Activated naive CD4-positive, alpha-beta T cell treated with anti-CD3 and anti-CD28 coated beads, Interleukin-2, amount 10 ng/mL, durations not matched to agents 7 days and 5 days (primary cell): Measurements from ENCODE around the gene ACAT2.
"Not testable (repeated sequence)": the region's sequence is repeated elsewhere in the genome, so short reads cannot be mapped to it uniquely, and the experiment has no call there.

ENCODE experiments used
- CTCF ChIA-PET: fragments of 350-600 bp; sonication (Branson Sonifier 250); formaldehyde crosslinking; loops from one replicate; lab custom pipeline; 2021; ENCODE audit warnings: antibody characterized with exemption; lab: Charles Lee
- DNase-seq: peaks from one replicate; pipeline ENCODE4 v3.0.0-alpha.2; 2020
- H3K27ac Mint-ChIP-seq: one replicate; pipeline ENCODE4 v1.8.0; 2021; ENCODE audit warnings: mild to moderate bottlenecking, moderate library complexity, mixed read lengths
- H3K27me3 Mint-ChIP-seq: one replicate; pipeline ENCODE4 v1.8.0; 2021; ENCODE audit warnings: mild to moderate bottlenecking, mixed read lengths
- H3K36me3 Mint-ChIP-seq: one replicate; pipeline ENCODE4 v1.8.0; 2021; ENCODE audit warnings: mixed read lengths
- H3K4me1 Mint-ChIP-seq: one replicate; pipeline ENCODE4 v1.8.0; 2021; ENCODE audit warnings: mixed read lengths
- H3K4me3 Mint-ChIP-seq: one replicate; pipeline ENCODE4 v1.8.0; 2021; ENCODE audit warnings: mild to moderate bottlenecking, moderate library complexity, mixed read lengths
- H3K9me3 Mint-ChIP-seq: one replicate; pipeline ENCODE4 v1.8.0; 2021; ENCODE audit warnings: mixed read lengths

Gene ACAT2

DNA sequence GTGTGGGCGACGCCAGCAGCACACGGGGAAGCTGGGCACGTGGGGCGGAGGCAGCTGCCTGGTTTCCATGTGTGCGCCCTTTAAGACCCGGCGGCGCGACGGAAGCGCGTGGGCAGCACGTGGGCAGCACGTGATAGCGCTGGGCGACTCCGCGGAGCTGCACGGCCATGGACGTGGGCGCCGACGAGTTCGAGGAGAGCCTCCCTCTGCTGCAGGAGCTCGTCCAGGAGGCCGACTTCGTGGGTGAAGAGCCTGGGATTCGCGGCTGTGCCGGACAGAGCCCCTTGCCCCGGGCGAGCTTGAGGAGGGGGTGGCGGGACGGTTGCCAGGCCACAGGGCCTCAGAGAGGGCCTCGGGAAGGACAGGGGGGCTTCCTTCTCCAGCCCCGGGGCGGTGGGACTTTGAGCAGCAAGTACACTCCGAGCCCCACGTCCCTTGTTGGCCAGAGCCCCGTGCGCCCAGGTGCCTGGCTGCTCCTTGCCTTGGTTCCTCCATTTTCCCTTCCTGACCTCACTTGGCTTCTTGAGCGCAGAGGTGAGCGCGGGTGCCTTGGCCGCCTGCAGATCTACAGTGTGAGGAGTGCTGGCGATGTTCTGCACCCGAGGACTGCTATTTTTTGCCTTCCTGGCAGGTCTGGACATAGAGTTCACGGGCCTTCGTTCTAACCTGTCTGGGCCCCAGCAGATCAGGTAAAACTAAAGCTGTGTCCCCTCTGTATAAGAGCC, 38.5 kb downstream of the ACAT2 start, which contains the start of gene PNLDC1:
PNLDC1 (plus strand) TSS at position 136 of the 725 bp plus-strand sequence; CDS start at position 168, 32 bp downstream.
- DNase-seq, result no peak
- CTCF ChIA-PET, result no interaction called here
- Mint-ChIP-seq H3K9me3 (no peaks in the 10 kb centered on the region), H3K4me1 (peaks cover 2% of the 10 kb centered on the region), H3K27me3 (no peaks in the 10 kb centered on the region), H3K27ac (no peak within 1 kb of the TSS), H3K36me3 (peaks cover 26% of the 10 kb centered on the region), H3K4me3 (no peak within 1 kb of the TSS)

DNA sequence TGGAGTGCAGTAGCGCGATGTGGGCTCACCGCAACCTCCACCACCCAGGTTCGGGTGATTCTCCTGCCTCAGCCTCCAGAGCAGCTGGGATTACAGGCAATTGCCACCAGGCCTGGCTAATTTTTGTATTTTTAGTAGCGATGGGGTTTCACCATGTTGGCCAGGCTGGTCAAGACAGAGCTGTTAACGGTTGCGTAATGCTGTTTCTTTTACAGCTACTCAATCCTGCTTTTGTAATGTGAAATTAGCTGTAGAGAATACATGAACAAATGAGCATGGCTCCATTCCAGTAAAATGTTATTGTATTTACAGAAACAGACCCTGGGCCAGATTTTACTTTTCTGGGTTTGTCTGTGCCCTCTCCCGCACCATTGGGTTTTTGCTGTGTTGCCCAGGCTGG, 40.1 kb downstream of the ACAT2 start:
- CTCF ChIA-PET, result interaction anchor here (0.5 kb wide), 1 partner anchor 689 kb away, joined by 3 read pairs; no protein-coding TSS in a partner anchor
- Mint-ChIP-seq H3K36me3 (peaks cover 24% of the 10 kb centered on the region), H3K27me3 (no peaks in the 10 kb centered on the region), H3K27ac (no peak overlapping the region), H3K4me1 (peaks cover 2% of the 10 kb centered on the region), H3K4me3 (no peak overlapping the region), H3K9me3 (no peaks in the 10 kb centered on the region)
- no peak for DNase-seq

DNA sequence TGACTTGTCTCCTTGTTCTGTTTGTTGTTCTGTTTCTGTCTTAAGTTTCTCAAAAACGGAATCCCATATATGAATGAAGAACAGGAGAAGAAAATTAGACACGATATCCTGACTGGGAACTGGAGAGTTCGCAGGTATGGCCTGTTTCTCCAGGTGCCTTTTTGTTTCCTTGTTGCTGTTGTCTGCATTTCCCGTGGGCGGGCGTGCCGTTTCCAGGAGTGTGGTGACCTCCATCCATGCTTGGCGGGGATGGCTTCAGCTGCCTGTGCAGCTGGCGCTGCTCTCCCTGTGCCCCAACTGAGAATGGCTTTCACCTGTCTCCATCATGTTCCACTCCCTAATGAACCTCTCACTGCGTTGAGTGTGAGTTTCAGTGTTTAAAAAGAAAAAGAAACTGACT, 42.7 kb downstream of the ACAT2 start:
- Mint-ChIP-seq H3K27ac (no peak overlapping the region), H3K4me1 (peaks cover 9% of the 10 kb centered on the region)

DNA sequence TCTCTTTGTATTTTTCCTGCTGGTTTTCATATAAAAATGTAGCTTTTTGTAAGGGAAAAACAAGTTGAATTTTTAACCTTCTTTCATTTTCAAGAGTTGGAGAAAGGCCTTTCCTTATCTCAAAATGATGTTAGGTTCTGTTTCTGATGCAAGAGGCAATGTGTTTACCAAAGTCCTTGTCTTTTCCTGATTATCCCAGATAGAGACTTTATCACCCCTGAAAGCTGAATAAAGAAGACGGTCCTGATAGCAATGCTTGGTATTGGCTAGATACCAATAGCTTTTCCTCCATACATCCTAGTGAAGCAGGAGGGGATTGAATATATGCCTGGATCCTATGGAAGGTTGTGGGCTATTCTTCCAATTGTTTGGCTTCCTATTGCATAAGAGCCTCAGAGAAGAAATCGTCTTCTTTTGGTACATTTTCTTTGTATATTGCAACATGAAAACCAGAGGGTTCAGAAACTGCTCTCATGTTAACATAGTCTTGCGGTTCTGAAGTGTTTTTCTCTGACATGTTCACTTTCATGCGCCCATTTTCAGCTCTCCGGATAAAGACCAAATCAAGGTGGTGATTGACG, 43.7 kb downstream of the ACAT2 start:
- CTCF ChIA-PET, result no interaction called here
- Mint-ChIP-seq H3K4me3 (no peak overlapping the region), H3K36me3 (peaks cover 1% of the 10 kb centered on the region), H3K4me1 (peaks cover 13% of the 10 kb centered on the region), H3K27ac (no peak overlapping the region), H3K27me3 (no peaks in the 10 kb centered on the region), H3K9me3 (no peaks in the 10 kb centered on the region)
- DNase-seq, result no peak

More for the DNA sequence above, 42.7 kb downstream of the ACAT2 start:
- Mint-ChIP-seq H3K4me3 (no peak overlapping the region), H3K27me3 (no peaks in the 10 kb centered on the region), H3K36me3 (peaks cover 6% of the 10 kb centered on the region), H3K9me3 (no peaks in the 10 kb centered on the region)
- DNase-seq, result no peak
- CTCF ChIA-PET, result no interaction called here

DNA sequence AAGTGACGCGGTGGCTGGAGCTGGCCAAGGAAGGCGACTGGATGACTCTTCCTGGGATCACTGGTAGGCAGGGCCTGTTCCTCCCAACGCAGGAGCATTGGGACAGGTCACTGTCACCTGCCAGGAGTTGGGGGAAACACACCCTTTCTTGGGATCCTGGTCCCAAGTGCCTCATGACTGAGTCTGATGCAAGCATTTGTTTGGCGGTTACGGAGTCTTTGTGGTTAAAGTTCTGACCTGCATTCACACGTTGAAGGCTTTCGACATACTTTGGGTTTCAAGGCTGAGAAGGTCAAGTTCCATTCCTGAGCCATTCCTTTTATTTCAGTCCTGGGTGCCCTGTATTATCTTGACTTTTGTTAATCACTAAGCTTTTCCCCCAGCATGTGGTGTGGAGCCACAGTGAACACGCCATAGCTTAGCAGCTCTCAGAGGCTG, 44.2 kb downstream of the ACAT2 start:
- Mint-ChIP-seq H3K27me3 (no peaks in the 10 kb centered on the region), H3K27ac (no peak overlapping the region), H3K36me3 (no peaks in the 10 kb centered on the region), H3K4me1 (peaks cover 13% of the 10 kb centered on the region), H3K9me3 (no peaks in the 10 kb centered on the region), H3K4me3 (no peak overlapping the region)
- no peak for DNase-seq
- CTCF ChIA-PET, result interaction anchor here (0.6 kb wide), 1 partner anchor 31 kb away, joined by 4 read pairs; no protein-coding TSS in a partner anchor

DNA sequence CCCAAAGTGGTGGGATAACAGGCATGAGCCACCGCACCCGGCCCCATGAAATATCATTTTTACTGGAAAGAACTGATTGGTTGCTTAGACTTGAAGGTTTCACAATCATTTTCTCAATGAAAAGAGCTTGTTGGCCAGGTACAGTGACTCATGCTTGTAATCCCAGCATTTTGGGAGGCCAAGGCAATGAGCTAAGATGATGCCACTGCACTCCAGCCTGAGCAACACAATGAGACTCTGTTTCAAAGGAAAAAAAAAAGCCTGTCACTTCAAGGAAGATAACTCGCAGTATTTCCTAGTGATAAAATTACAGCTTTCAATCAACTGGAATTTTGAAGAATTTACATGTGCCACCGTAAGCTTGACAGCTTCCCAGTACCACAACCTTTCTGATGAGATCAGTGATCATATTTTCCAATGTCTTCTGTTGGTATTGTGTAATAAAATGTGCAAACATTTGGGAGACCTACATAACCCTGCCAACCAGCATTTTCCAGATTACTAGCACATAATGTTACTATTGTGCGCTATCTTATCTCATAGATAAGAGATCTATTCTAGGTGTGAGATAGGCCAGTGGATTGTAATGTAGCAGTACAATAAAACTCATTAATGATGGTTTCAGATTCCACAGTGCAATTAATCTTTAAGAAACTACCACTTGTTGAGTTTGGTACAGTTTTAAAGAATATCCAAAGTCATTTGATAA, 45.5 kb downstream of the ACAT2 start:
- no peak for DNase-seq
- Mint-ChIP-seq H3K9me3 (no peaks in the 10 kb centered on the region), H3K4me1 (peaks cover 13% of the 10 kb centered on the region), H3K4me3 (no peak overlapping the region), H3K27ac (no peak overlapping the region), H3K36me3 (no peaks in the 10 kb centered on the region), H3K27me3 (no peaks in the 10 kb centered on the region)
- CTCF ChIA-PET, result no interaction called here

DNA sequence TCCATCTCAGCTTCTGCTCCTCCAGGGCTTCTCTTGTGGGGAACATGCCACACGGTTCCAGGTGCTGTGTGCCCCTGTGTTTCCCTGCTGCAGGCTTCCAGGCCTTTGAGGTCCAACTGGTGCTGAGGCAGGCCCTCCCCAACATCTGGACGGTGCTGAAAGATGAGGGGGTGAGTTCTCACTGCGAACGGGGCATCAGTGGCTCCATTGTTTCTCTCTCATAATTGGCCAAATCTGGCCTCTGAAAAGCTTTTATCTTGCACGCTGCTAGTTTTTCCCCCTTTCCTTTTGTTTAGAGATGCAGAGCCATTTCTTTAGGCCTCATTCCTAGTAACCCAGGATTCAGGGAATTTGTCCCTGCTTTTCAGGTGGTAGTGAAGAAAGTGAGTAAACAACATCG, 46.8 kb downstream of the ACAT2 start:
- no peak for DNase-seq
- Mint-ChIP-seq H3K9me3 (no peaks in the 10 kb centered on the region), H3K27ac (no peak overlapping the region), H3K4me3 (no peak overlapping the region), H3K27me3 (no peaks in the 10 kb centered on the region), H3K36me3 (no peaks in the 10 kb centered on the region), H3K4me1 (peaks cover 13% of the 10 kb centered on the region)
- CTCF ChIA-PET, result no interaction called here

DNA sequence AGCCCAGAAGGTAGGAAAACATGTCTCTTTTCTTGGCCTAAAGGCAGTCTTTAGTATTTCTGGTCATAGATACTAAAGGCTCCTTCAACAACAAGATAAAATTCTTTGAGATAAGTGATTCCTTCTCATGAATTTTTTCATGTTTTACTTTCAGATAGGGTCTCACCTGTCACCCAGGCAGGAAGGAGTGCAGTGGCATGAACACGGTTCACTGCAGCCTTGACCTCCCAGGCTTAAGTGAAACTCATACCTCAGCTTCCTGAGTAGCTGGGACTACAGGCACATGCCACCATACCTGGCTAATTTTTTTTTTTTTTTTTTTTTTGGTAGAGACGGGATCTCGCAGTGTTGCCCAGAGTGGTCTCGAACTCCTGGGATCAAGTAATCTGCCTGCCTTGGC, 47.3 kb downstream of the ACAT2 start:
- CTCF ChIA-PET, result no interaction called here
- H3K4me3 Mint-ChIP-seq, result no peak overlapping the region
- DNase-seq, result no peak
- H3K27ac Mint-ChIP-seq, result no peak overlapping the region
- no peaks in the 10 kb centered on the region for H3K9me3 Mint-ChIP-seq
- peaks cover 13% of the 10 kb centered on the region for H3K4me1 Mint-ChIP-seq
- H3K27me3 Mint-ChIP-seq, result no peaks in the 10 kb centered on the region
- H3K36me3 Mint-ChIP-seq, result no peaks in the 10 kb centered on the region

DNA sequence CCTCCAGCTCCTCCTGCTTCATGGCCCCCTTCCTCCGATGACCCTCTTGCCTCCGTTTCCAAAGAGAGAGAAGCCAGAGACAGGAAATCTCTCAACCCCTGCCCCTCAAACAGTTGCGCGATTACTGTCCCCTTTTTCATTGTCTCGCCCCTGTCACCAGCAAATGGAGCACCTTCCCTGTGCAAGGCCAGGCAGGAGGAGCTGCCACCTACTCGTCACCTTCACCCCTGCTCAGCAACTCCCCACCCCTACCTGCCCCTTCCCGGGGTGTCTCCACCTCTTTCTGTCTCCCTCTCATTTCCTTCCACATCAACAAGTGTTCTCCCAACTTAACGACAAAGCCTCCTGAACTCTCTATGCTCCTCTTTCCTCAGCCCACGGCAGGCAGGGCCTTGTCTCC, 51.9 kb downstream of the ACAT2 start:
- no peak for DNase-seq
- CTCF ChIA-PET, result no interaction called here
- Mint-ChIP-seq H3K36me3 (no peaks in the 10 kb centered on the region), H3K4me1 (peaks cover 11% of the 10 kb centered on the region), H3K27ac (no peak overlapping the region), H3K27me3 (no peaks in the 10 kb centered on the region), H3K9me3 (no peaks in the 10 kb centered on the region), H3K4me3 (no peak overlapping the region)

DNA sequence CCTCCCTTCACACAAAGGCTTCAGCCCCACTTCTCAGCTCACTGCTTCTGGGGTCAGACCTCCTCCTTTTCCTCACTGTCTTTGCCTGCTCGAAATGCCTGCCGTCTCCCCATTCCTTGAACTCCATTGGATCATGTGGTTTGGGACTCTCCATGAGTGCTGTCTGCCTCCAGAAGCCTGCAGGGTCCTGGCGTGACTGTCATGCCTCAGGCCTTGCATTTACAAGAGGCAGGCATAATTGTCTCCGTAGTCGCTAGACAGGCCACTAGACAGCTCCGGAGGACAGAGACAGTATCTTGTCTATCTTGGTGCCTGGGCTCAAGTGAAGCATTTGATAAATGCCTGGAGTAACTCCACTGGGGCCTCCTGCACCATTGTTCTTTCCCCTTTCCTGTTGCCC, 53.6 kb downstream of the ACAT2 start:
- no peak for DNase-seq
- peaks cover 4% of the 10 kb centered on the region for H3K27me3 Mint-ChIP-seq
- H3K4me3 Mint-ChIP-seq, result no peak overlapping the region
- CTCF ChIA-PET, result no interaction called here
- H3K9me3 Mint-ChIP-seq, result no peaks in the 10 kb centered on the region
- H3K36me3 Mint-ChIP-seq, result no peaks in the 10 kb centered on the region
- H3K27ac Mint-ChIP-seq, result no peak overlapping the region
- peaks cover 13% of the 10 kb centered on the region for H3K4me1 Mint-ChIP-seq

DNA sequence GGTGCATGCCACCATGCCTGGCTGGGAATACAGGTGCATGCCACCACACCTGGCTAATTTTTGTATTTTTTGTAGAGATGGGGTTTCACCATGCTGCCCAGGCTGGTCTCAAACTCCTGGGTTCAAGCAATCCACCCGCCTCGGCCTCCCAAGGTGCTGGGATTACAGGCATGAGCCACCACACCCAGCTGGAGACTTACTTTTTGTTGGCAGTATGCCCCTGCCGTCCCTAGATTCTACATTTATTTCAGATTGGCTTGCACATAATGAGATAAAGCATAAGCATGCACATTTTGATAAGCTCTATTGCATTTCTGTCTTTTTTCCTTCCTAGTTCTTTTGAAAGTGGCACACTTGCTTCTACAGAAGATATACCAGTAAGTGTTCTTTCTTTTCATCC, 54.9 kb downstream of the ACAT2 start:
- DNase-seq, H3K4me3 Mint-ChIP-seq, H3K36me3 Mint-ChIP-seq, H3K27me3 Mint-ChIP-seq, H3K9me3 Mint-ChIP-seq, CTCF ChIA-PET, H3K27ac Mint-ChIP-seq: not testable (repeated sequence)
- H3K4me1 Mint-ChIP-seq, result peaks cover 18% of the 10 kb centered on the region

DNA sequence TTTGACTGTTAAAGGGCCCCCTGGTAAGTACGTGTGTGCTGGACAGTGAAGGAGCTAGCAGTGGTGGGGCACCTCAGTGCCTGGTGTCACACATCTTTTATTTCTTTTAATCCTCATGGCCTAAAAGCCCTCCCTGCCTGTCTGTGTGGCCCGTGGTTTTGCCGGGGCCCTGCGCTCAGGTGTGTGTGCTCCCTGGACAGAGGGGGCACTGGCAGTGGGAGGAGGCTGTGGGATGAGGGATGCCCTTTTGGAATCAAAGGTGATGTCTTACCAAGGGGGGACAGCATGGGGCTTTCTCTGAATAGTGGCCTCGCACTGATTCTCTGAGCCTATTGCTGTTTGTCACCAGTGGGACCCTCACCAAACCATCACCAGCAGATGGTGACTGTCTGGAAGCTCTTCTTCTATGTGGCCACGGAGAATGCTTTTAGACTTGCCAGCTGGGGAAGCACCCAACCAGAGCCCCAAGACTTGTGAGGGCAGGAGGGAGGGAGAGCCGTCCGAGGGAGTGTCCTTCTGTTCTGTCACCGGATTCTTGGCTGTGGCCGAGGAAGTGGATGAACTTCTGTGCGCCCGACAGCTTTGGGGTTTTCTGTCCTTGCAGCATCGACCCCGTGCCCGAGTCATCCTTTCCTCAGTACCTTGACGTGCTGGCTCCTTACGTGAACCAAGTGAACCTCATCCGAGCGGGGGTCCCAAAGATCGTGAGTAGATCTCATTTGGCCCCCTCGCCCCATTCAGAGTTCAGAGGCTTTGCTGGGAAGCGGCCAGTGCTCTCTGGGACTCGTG, 56.3 kb downstream of the ACAT2 start:
- DNase-seq, result no peak
- H3K27ac Mint-ChIP-seq, result no peak overlapping the region
- H3K36me3 Mint-ChIP-seq, result no peaks in the 10 kb centered on the region
- H3K4me1 Mint-ChIP-seq, result peaks cover 18% of the 10 kb centered on the region
- no peak overlapping the region for H3K4me3 Mint-ChIP-seq
- H3K27me3 Mint-ChIP-seq, result peaks cover 8% of the 10 kb centered on the region
- CTCF ChIA-PET, result no interaction called here
- H3K9me3 Mint-ChIP-seq, result no peaks in the 10 kb centered on the region

DNA sequence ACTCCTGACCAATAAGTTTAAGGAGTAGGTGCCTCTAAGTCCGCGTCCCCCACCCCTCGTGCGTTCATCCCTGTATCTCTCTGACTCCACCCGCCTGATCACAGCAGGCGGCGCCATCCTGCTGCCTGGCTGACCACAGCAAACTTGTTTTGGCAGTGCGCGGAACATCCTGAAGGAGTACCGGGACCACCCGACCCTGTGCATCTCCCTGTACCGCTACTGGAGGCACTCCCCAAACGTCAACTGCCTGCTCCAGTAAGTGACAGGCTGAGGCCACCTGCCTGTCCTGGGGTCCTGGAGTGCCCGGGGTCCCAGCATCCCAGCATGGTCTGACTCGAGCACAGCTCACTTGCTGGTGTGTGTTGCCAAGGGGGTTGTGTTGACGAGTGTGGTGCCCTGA, 57.3 kb downstream of the ACAT2 start:
- Mint-ChIP-seq H3K4me3 (no peak overlapping the region), H3K27me3 (peaks cover 11% of the 10 kb centered on the region), H3K27ac (peak overlapping the region; percentile 92), H3K9me3 (no peaks in the 10 kb centered on the region), H3K4me1 (peaks cover 18% of the 10 kb centered on the region), H3K36me3 (no peaks in the 10 kb centered on the region)
- CTCF ChIA-PET, result no interaction called here
- no peak for DNase-seq
